GM12878 (cell line): Measurements from ENCODE around the gene TBC1D10A. TPM values are rescaled to one million over a fixed set of nuclear protein-coding genes. Genes with fewer than 3 reads are reported as not detected.
A peak's percentile ranks its signal among the peaks of the same experiment; 100 is the strongest.

Experiments used
- ATAC-seq: fragments of 200-7000 bp; cut with Tn5 transposase; 3 replicates; pipeline ENCODE4 v1.9.1; 2020; ENCODE audit warnings: mild to moderate bottlenecking, moderate library complexity
- BruUV-seq: library from RNA; stranded (reverse); fragments of 400-500 nt; replicated peaks from 2 replicates; lab custom pipeline; 2021; lab: Mats Ljungman, UMichigan
- CTCF ChIA-PET: fragments of 300-600 bp; sonication (Branson Sonifier 250); formaldehyde crosslinking; extraction: SDS; loops from one replicate; lab custom pipeline; 2021; ENCODE audit warnings: inconsistent platforms; lab: Yijun Ruan, JAX
- POLR2A ChIA-PET: fragments of 350-600 bp; formaldehyde crosslinking; extraction: SDS; loops from one replicate; lab custom pipeline; 2021; ENCODE audit warnings: inconsistent platforms; lab: Charles Lee
- RAD21 ChIA-PET: fragments of 300-600 bp; sonication (Branson Sonifier 250); formaldehyde crosslinking; loops from one replicate; lab custom pipeline; 2023; ENCODE audit warnings: antibody characterized with exemption; ENCODE audit not compliant: unreplicated experiment; lab: Charles Lee
- SMC1A ChIA-PET: fragments of 300-600 bp; sonication (Branson Sonifier 250); formaldehyde crosslinking; loops from one replicate; lab custom pipeline; 2023; ENCODE audit not compliant: unreplicated experiment, uncharacterized antibody; lab: Charles Lee
- DNase-seq: peaks from one replicate; pipeline ENCODE4 v3.0.0-alpha.2; 2011; ENCODE audit warnings: low read depth, low spot score
- FAIRE-seq: peaks from 3 replicates; lab custom pipeline; 2011; peaks lifted over from hg19 to GRCh38; lab: Jason Lieb, UNC
- H2AFZ ChIP-seq: 2 replicates; pipeline ENCODE4 v1.6.0; 2011; ENCODE audit warnings: low read depth, low read length, control low read depth; ENCODE audit not compliant: control insufficient read depth
- H3K27ac ChIP-seq: 2 replicates; pipeline ENCODE4 v1.5.1; 2011; ENCODE audit warnings: control low read depth; ENCODE audit not compliant: control insufficient read depth, insufficient read depth
- H3K27me3 ChIP-seq, 2 experiments: replicated peaks in 1 of 2; 2 replicates each; pipeline versions ENCODE4 v1.6.0 to v1.6.1; 2011; ENCODE audit warnings: low read length in 1 of 2; ENCODE audit not compliant: control insufficient read depth in 2 of 2, insufficient read depth in 2 of 2
- H3K36me3 ChIP-seq, 2 experiments: 2 replicates each; pipeline ENCODE4 v1.5.1; 2011; ENCODE audit warnings: low read length in 1 of 2; ENCODE audit not compliant: control insufficient read depth in 2 of 2, insufficient read depth in 2 of 2
- H3K4me1 ChIP-seq: 2 replicates; pipeline ENCODE4 v1.6.1; 2011; ENCODE audit warnings: mild to moderate bottlenecking, low read length, moderate library complexity, mixed read lengths; ENCODE audit not compliant: control insufficient read depth, insufficient read depth
- H3K4me2 ChIP-seq: 2 replicates; pipeline ENCODE4 v1.6.0; 2011; ENCODE audit warnings: control low read depth; ENCODE audit not compliant: control insufficient read depth, insufficient read depth
- H3K4me3 ChIP-seq: fragments of 200-600 bp; sonication (generic); 2 replicates; pipeline ENCODE4 v1.5.1; 2016
- H3K79me2 ChIP-seq: 2 replicates; pipeline ENCODE4 v1.6.0; 2011; ENCODE audit warnings: low read length; ENCODE audit not compliant: control insufficient read depth, insufficient read depth
- H3K9ac ChIP-seq: 2 replicates; pipeline ENCODE4 v1.8.0; 2011; ENCODE audit warnings: low read length, control low read depth, mixed read lengths; ENCODE audit not compliant: control insufficient read depth, insufficient read depth
- H3K9me3 ChIP-seq: replicated peaks from 3 replicates; pipeline ENCODE4 v1.5.1; 2011; ENCODE audit warnings: mild to moderate bottlenecking, low read length; ENCODE audit not compliant: control insufficient read depth, insufficient read depth
- H4K20me1 ChIP-seq: 2 replicates; pipeline ENCODE4 v1.6.0; 2011; ENCODE audit not compliant: control insufficient read depth, insufficient read depth
- MXI1 ChIP-seq: fragments of 150-350 bp; IDR thresholded peaks from 2 replicates; pipeline ENCODE4 v1.6.1; 2011; ENCODE audit warnings: low read depth, mild to moderate bottlenecking, inconsistent platforms, low read length, improper control_type of control experiment
- RAD21 ChIP-seq: IDR thresholded peaks from 2 replicates; pipeline ENCODE4 v1.6.1; 2011; ENCODE audit warnings: mild to moderate bottlenecking, low read depth, low read length, moderate library complexity; ENCODE audit not compliant: insufficient read depth
- SMC3 ChIP-seq: IDR thresholded peaks from 2 replicates; pipeline ENCODE4 v1.6.1; 2011; ENCODE audit warnings: low read length, improper control_type of control experiment, borderline replicate concordance
- YY1 ChIP-seq: IDR thresholded peaks from 2 replicates; pipeline ENCODE4 v1.6.1; 2011; ENCODE audit warnings: low read depth, mild to moderate bottlenecking, low read length
- WGBS: methylation state at CpG from one replicate; pipeline ENCODE4 v1.1.6; 2016; ENCODE audit warnings: low lambda C conversion rate; ENCODE audit not compliant: insufficient replicate concordance, insufficient coverage; ENCODE audit errors: missing lambda C conversion rate; 5-methylcytosine and 5-hydroxymethylcytosine counted together
- in situ Hi-C: fragments of 300-500 bp; cut with MboI; formaldehyde crosslinking; loops from 9 replicates; pipeline ENCODE4 v1.14.3; 2018; ENCODE audit warnings: mixed read lengths
- intact Hi-C: fragments of 100-400 bp; cut with micrococcal nuclease; formaldehyde crosslinking; loops from one replicate; pipeline ENCODE4 v1.14.2; 2022; ENCODE audit not compliant: unreplicated experiment
- polyA plus RNA-seq, 11 experiments: library from polyadenylated mRNA; depleted of rRNA in 4 of 11; unstranded in 6 of 11; stranded (reverse) in 5 of 11; fragments of >200 nt; fragmentation: Nextera tagmentation in 4 of 11; fragmentation: Illumina TruSeq in 1 of 11; extraction: Ambion mirVana in 4 of 11; extraction: Trizol in 1 of 11; gene quantifications; 1 replicate in 1 of 11; 2 replicates in 10 of 11; pipeline versions ENCODE4 v1.2.1 to v1.2.3, GENCODE V29; 2011 to 2016; ENCODE audit warnings: inconsistent platforms in 2 of 11, missing spikeins in 2 of 11, low read depth in 1 of 11
- total RNA-seq, 4 experiments: library from RNA; depleted of rRNA in 3 of 4; stranded (reverse); fragments of >200 nt in 3 of 4; fragmentation: Illumina TruSeq in 1 of 4; extraction: Trizol in 1 of 4; gene quantifications; 2 replicates each; pipeline versions ENCODE4 v1.2.1 to v1.2.3, GENCODE V29; 2013 to 2021
- TF ChIP-seq, protein P1 (sequence below): IDR thresholded peaks from 2 replicates; pipeline ENCODE4 v1.6.1; 2012; ENCODE audit warnings: improper control_type of control experiment, low read depth, low read length; ENCODE audit not compliant: insufficient replicate concordance
- TF ChIP-seq, protein P2 (sequence below), 3 experiments: IDR thresholded peaks in 2 of 3; conservative IDR thresholded peaks in 1 of 3; 2 replicates each; pipeline ENCODE4 v1.5.1; 2011; ENCODE audit warnings: low read depth in 3 of 3, low read length in 3 of 3, mild to moderate bottlenecking in 3 of 3, control low read depth in 2 of 3, moderate library complexity in 2 of 3, inconsistent platforms in 1 of 3, mixed read lengths in 1 of 3; ENCODE audit not compliant: control insufficient read depth in 2 of 3, insufficient read depth in 1 of 3; ENCODE audit errors: extremely low read depth in 1 of 3
- TF ChIP-seq, protein P3 (sequence below): fragments of 450-650 bp; formaldehyde crosslinking; IDR thresholded peaks from 2 replicates; pipeline ENCODE4 v1.4.0; 2022; ENCODE audit warnings: mild to moderate bottlenecking, moderate library complexity

Gene TBC1D10A
- total and polyA plus RNA-seq, 10 of the 15 experiments (the other 5 are each of a cell fraction or from before 2014, with no cell fraction given), result 0.27 to 25.7 (median 15.3) TPM

DNA sequence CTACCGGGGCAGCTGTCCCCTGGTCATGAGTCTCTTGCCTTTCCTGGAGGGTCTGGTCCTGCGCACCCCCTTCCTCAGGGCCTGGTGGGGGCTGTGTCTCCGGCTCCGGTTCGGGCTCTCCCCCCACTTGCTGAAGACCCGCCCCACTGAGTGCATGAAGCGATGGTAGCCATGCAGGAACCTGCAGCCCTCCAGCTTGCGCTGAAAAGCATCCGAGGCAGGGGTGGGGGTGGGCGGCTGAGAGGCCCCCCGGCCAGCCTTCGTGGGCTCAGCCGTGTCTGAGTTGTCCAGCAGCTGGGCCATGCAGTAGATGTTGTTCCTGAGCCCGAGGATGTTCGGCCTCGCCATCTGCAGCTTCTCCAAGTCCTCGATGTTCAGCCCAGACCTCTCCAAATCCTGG is 62.9 kb downstream of the TBC1D10A start (continued):
- TF ChIP-seq, protein P1, sequence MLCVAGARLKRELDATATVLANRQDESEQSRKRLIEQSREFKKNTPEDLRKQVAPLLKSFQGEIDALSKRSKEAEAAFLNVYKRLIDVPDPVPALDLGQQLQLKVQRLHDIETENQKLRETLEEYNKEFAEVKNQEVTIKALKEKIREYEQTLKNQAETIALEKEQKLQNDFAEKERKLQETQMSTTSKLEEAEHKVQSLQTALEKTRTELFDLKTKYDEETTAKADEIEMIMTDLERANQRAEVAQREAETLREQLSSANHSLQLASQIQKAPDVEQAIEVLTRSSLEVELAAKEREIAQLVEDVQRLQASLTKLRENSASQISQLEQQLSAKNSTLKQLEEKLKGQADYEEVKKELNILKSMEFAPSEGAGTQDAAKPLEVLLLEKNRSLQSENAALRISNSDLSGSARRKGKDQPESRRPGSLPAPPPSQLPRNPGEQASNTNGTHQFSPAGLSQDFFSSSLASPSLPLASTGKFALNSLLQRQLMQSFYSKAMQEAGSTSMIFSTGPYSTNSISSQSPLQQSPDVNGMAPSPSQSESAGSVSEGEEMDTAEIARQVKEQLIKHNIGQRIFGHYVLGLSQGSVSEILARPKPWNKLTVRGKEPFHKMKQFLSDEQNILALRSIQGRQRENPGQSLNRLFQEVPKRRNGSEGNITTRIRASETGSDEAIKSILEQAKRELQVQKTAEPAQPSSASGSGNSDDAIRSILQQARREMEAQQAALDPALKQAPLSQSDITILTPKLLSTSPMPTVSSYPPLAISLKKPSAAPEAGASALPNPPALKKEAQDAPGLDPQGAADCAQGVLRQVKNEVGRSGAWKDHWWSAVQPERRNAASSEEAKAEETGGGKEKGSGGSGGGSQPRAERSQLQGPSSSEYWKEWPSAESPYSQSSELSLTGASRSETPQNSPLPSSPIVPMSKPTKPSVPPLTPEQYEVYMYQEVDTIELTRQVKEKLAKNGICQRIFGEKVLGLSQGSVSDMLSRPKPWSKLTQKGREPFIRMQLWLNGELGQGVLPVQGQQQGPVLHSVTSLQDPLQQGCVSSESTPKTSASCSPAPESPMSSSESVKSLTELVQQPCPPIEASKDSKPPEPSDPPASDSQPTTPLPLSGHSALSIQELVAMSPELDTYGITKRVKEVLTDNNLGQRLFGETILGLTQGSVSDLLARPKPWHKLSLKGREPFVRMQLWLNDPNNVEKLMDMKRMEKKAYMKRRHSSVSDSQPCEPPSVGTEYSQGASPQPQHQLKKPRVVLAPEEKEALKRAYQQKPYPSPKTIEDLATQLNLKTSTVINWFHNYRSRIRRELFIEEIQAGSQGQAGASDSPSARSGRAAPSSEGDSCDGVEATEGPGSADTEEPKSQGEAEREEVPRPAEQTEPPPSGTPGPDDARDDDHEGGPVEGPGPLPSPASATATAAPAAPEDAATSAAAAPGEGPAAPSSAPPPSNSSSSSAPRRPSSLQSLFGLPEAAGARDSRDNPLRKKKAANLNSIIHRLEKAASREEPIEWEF, result no peak
- TF ChIP-seq, all 136 proteins: peak for 0

DNA sequence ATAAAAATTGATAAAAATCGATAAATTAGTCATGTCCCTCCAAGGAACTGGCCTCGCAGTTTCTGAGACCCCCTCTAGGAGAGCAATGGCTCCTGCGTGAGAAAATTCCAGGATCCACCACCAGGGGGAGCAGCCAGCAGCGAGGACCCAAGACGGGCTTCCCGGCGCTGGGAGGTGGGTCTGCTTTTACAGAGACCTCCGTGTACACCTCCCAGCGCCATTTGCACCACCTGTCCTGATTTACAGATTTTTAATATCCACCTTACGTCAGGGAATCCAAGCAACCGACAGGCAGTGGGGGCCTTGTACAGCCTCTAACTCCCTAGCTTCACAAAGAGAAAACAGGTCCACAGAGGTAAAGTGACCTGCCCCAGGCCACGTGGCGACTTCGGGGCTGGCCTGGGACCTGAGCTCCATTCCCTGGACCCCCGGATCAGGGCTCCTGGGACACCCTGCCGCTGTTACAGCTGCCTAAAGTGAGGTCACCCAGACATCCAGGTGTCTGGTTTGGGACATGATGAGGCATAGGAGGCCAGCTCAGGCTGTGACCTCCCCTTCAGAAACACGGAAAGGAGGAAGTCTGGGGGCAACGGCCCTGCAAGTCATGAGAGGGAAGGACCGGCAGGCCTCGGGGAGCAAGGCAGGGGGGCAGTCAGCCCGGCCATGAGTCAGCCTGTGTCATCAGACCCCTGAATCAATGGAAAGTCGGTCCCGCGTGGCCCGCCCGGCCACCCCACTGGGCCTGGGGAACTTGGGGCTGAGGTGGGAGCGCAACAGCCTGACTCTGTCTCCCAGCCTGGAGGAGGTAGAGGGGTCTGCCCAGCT is 63.6 kb downstream of the TBC1D10A start:
- peak overlapping the region; percentile 88 for H2AFZ ChIP-seq
- 27% methylated on average over 27 of the region's 27 CpGs for WGBS
- in situ Hi-C loops, result loop anchor here (5.0 kb wide), 1 partner anchor 156 kb away; no protein-coding TSS in a partner anchor
- peaks cover 18% of the 10 kb centered on the region for H3K79me2 ChIP-seq
- peaks cover 20% of the 10 kb centered on the region for H3K4me1 ChIP-seq
- no peaks in the 10 kb centered on the region for H3K27me3 ChIP-seq
- H3K9me3 ChIP-seq, result no peaks in the 10 kb centered on the region
- peak; percentile 38 for ATAC-seq
- 0 out of 2 replicates have a peak overlapping the region, but pooled peaks have one; percentile 12 for H3K4me3 ChIP-seq
- no TSS peak for BruUV-seq
- no peak overlapping the region for H3K27ac ChIP-seq
- no peak for DNase-seq
- ChIA-PET SMC1A (interaction anchor here (1.0 to 2.7 kb wide), 7 partner anchors 17 to 127 kb away, joined by 3 to 15 read pairs (median 5); no protein-coding TSS in a partner anchor), POLR2A (interaction anchor here (0.6 to 0.9 kb wide), 3 partner anchors 21 to 129 kb away, joined by 3 read pairs; no protein-coding TSS in a partner anchor), RAD21 (interaction anchor here (0.7 to 4.0 kb wide), 7 partner anchors 18 to 156 kb away, joined by 3 to 31 read pairs (median 3); partner anchors contain the start of genes CASTOR1 and RNF215), CTCF (interaction anchor here (0.7 to 3.3 kb wide), 32 partner anchors 8 to 358 kb away, joined by 3 to 69 read pairs (median 4); partner anchors contain the start of genes CASTOR1, RNF215, SEC14L2 and TBC1D10A)
- intact Hi-C loops, result loop anchor here (1.0 to 2.0 kb wide), 2 partner anchors 24 to 124 kb away; partner anchors contain the start of gene RNF215
- H3K9ac ChIP-seq, result no peak overlapping the region
- H4K20me1 ChIP-seq, result no peaks in the 10 kb centered on the region
- H3K36me3 ChIP-seq, result no peaks in the 10 kb centered on the region
- H3K4me2 ChIP-seq, result peak overlapping the region; percentile 87
- FAIRE-seq, result peak; percentile 86
- peak; percentile 85 for TF ChIP-seq SMC3
- TF ChIP-seq YY1, result peak; percentile 87
- TF ChIP-seq, protein P2, sequence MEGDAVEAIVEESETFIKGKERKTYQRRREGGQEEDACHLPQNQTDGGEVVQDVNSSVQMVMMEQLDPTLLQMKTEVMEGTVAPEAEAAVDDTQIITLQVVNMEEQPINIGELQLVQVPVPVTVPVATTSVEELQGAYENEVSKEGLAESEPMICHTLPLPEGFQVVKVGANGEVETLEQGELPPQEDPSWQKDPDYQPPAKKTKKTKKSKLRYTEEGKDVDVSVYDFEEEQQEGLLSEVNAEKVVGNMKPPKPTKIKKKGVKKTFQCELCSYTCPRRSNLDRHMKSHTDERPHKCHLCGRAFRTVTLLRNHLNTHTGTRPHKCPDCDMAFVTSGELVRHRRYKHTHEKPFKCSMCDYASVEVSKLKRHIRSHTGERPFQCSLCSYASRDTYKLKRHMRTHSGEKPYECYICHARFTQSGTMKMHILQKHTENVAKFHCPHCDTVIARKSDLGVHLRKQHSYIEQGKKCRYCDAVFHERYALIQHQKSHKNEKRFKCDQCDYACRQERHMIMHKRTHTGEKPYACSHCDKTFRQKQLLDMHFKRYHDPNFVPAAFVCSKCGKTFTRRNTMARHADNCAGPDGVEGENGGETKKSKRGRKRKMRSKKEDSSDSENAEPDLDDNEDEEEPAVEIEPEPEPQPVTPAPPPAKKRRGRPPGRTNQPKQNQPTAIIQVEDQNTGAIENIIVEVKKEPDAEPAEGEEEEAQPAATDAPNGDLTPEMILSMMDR (IDR thresholded peaks at IDR 0.05 in 2 of 3, conservative IDR thresholded peaks at IDR 0.05 in 1 of 3; ENCODE audit: control insufficient read depth in 2 of 3, extremely low read depth in 1 of 3, insufficient read depth in 1 of 3, low read depth in 3 of 3, low read length in 3 of 3), result peak; percentile 84 to 97 (median 92)
- TF ChIP-seq, protein P3, sequence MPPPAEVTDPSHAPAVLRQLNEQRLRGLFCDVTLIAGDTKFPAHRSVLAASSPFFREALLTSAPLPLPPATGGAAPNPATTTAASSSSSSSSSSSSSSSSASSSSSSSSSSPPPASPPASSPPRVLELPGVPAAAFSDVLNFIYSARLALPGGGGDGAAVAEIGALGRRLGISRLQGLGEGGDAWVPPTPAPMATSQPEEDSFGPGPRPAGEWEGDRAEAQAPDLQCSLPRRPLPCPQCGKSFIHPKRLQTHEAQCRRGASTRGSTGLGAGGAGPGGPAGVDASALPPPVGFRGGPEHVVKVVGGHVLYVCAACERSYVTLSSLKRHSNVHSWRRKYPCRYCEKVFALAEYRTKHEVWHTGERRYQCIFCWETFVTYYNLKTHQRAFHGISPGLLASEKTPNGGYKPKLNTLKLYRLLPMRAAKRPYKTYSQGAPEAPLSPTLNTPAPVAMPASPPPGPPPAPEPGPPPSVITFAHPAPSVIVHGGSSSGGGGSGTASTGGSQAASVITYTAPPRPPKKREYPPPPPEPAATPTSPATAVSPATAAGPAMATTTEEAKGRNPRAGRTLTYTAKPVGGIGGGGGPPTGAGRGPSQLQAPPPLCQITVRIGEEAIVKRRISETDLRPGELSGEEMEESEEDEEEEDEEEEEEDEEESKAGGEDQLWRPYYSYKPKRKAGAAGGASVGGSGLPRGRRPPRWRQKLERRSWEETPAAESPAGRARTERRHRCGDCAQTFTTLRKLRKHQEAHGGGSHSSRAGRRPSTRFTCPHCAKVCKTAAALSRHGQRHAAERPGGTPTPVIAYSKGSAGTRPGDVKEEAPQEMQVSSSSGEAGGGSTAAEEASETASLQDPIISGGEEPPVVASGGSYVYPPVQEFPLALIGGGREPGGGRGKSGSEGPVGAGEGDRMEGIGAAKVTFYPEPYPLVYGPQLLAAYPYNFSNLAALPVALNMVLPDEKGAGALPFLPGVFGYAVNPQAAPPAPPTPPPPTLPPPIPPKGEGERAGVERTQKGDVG, result no peak
- TF ChIP-seq RAD21, result peak; percentile 54
- TF ChIP-seq MXI1, result peak; percentile 38; the same call in 1 of the 2 replicates
